ENCODE data around the gene NDRG3. TPM values are rescaled to one million over a fixed set of nuclear protein-coding genes. Genes with fewer than 3 reads are reported as not detected.

Gene NDRG3
- total and polyA plus RNA-seq, 4 donors: 3.1 to 6.3 (median 4.5) TPM

- Histone ChIP-seq H3K36me3 (ENCODE audit: control insufficient read depth in 4 of 4, insufficient read depth in 3 of 4, low read depth in 1 of 4, low read length in 3 of 4) (peaks cover 2 to 15% (median 8%) of the 10 kb centered on the region in 4 donors), H3K9ac (ENCODE audit: low read depth in 1 of 2, low read length in 2 of 2) (no peak overlapping the region), H3K4me1 (ENCODE audit: control insufficient read depth in 4 of 4, insufficient read depth in 4 of 4, low read length in 3 of 4) (peaks cover 0 to 2% (median 0%) of the 10 kb centered on the region in 4 donors), H3K9me3 (ENCODE audit: control insufficient read depth in 4 of 4, low read length in 3 of 4) (no peaks in the 10 kb centered on the region), H3K27me3 (ENCODE audit: control insufficient read depth in 4 of 4, insufficient read depth in 4 of 4, low read length in 3 of 4) (no peaks in the 10 kb centered on the region), H3K27ac (ENCODE audit: low read depth in 1 of 2, low read length in 2 of 2) (no peak overlapping the region), H3K4me3 (ENCODE audit: low read depth in 1 of 3, low read length in 3 of 3) (no peak overlapping the region)
- DNase-seq (ENCODE audit: low spot score): no peak
- over 99% methylated on average over 3 of the region's 3 CpGs for WGBS
- no peak for TF ChIP-seq REST (IDR thresholded peaks at IDR 0.05)
- no peak for TF ChIP-seq GABPA (IDR thresholded peaks at IDR 0.05 in 1 of 2, conservative IDR thresholded peaks at IDR 0.05 in 1 of 2)
- no peak for TF ChIP-seq RXRA (IDR thresholded peaks at IDR 0.05)
- TF ChIP-seq FOXA1 (IDR thresholded peaks at IDR 0.05): no peak
- no peak for TF ChIP-seq YY1 (IDR thresholded peaks at IDR 0.05)
- TF ChIP-seq ATF3 (IDR thresholded peaks at IDR 0.05): no peak
- TF ChIP-seq CTCF (IDR thresholded peaks at IDR 0.05; ENCODE audit: low read depth, low read length, missing input control): no peak
- TF ChIP-seq HNF4G (IDR thresholded peaks at IDR 0.05): no peak
- no peak for TF ChIP-seq FOXA2 (IDR thresholded peaks at IDR 0.05)
- no peak for TF ChIP-seq RAD21 (IDR thresholded peaks at IDR 0.05)
- no peak for TF ChIP-seq SP1 (IDR thresholded peaks at IDR 0.05)
- no peak for TF ChIP-seq TAF1 (conservative IDR thresholded peaks at IDR 0.05)
- no peak for TF ChIP-seq EGR1 (IDR thresholded peaks at IDR 0.05; ENCODE audit: low read depth in 2 of 2)
- TF ChIP-seq HNF4A (conservative IDR thresholded peaks at IDR 0.05): no peak
- TF ChIP-seq JUND (IDR thresholded peaks at IDR 0.05): no peak
- no peak for TF ChIP-seq NR2F2 (IDR thresholded peaks at IDR 0.05)
- no peak for TF ChIP-seq MAX (IDR thresholded peaks at IDR 0.05)
These were observed 90.9 kb downstream of the NDRG3 start for GRCh38 chr20:36655004-36655403.

GRCh38 chr20:36654506-36654905 is 91.4 kb downstream of the NDRG3 start:
- H3K27ac ChIP-seq (ENCODE audit: low read depth in 1 of 2, low read length in 2 of 2): no peak overlapping the region
- H3K36me3 ChIP-seq (ENCODE audit: control insufficient read depth in 4 of 4, insufficient read depth in 3 of 4, low read depth in 1 of 4, low read length in 3 of 4): peaks cover 0 to 15% (median 8%) of the 10 kb centered on the region in 4 donors
- H3K27me3 ChIP-seq (ENCODE audit: control insufficient read depth in 4 of 4, insufficient read depth in 4 of 4, low read length in 3 of 4): no peaks in the 10 kb centered on the region
- no peak overlapping the region for H3K4me3 ChIP-seq (ENCODE audit: low read depth in 1 of 3, low read length in 3 of 3)
- no peak for DNase-seq (ENCODE audit: low spot score)
- no peak overlapping the region for H3K9ac ChIP-seq (ENCODE audit: low read depth in 1 of 2, low read length in 2 of 2)
- H3K9me3 ChIP-seq (ENCODE audit: control insufficient read depth in 4 of 4, low read length in 3 of 4): no peaks in the 10 kb centered on the region
- WGBS: 97% methylated on average over 8 of the region's 8 CpGs
- TF ChIP-seq SP1 (IDR thresholded peaks at IDR 0.05) (no peak), GABPA (IDR thresholded peaks at IDR 0.05 in 1 of 2, conservative IDR thresholded peaks at IDR 0.05 in 1 of 2) (no peak), ATF3 (IDR thresholded peaks at IDR 0.05) (no peak), ZBTB33 (IDR thresholded peaks at IDR 0.05) (no peak), MAX (IDR thresholded peaks at IDR 0.05) (no peak), CTCF (IDR thresholded peaks at IDR 0.05; ENCODE audit: low read depth, low read length, missing input control) (no peak), EGR1 (IDR thresholded peaks at IDR 0.05; ENCODE audit: low read depth in 2 of 2) (no peak)
- H3K4me1 ChIP-seq (ENCODE audit: control insufficient read depth in 4 of 4, insufficient read depth in 4 of 4, low read length in 3 of 4): peaks cover 0 to 2% (median 0%) of the 10 kb centered on the region in 4 donors

All from liver (tissue), 9 donors.